ENCODE data around the gene SOX2. TPM values are rescaled to one million over a fixed set of nuclear protein-coding genes. Genes with fewer than 3 reads are reported as not detected.

SOX2 gene
- total RNA-seq, 3 donors from 2014 or later: 0.08 TPM; not detected in 2

DNA sequence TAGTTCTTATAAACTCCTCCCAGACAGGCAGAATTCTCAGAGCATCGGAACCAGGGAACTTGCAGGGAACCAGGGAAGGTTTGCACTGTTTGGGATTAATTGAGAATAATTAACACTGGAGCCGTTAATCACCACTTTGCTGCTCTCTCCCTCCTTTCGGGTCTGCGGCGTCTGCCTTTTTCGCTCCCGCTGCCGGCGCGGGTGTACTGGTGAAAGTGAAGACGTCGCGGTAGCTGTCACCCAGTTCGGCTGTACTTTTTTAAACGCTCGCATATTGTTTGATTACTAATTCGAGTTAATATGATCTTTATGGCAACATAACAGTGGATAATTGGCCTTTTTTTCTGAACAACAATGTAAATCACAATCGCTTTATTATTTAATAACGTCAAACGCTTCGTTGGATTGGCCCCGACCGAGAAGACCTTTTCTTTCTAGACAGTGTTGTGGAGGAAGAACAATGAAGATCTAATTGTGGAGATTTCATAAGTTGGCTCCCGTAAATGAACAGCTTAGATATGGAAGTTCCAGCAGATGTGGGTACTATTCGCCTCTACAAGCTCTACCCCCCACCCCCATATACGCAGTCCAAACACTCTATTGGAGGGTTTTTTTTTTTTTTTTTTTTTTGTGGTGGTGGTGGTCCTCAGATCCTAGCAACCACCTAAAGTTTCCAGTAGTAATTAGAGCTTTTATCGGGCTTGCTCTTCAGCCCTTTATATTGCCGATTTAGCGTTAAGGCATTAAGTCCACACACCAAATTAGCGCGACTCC, 12.7 kb downstream of the SOX2 start:
- H3K27me3 Mint-ChIP-seq (ENCODE audit: low read depth): peaks cover 97% of the 10 kb centered on the region
- DNase-seq (no peak), ATAC-seq (no peak)
- peaks cover 2% of the 10 kb centered on the region for H3K36me3 Mint-ChIP-seq (ENCODE audit: insufficient read depth)
- no peak overlapping the region for H3K4me3 Mint-ChIP-seq
- peaks cover 6% of the 10 kb centered on the region for H3K4me1 Mint-ChIP-seq (ENCODE audit: low read depth)
- H3K9me3 Mint-ChIP-seq: peaks cover 8% of the 10 kb centered on the region

DNA sequence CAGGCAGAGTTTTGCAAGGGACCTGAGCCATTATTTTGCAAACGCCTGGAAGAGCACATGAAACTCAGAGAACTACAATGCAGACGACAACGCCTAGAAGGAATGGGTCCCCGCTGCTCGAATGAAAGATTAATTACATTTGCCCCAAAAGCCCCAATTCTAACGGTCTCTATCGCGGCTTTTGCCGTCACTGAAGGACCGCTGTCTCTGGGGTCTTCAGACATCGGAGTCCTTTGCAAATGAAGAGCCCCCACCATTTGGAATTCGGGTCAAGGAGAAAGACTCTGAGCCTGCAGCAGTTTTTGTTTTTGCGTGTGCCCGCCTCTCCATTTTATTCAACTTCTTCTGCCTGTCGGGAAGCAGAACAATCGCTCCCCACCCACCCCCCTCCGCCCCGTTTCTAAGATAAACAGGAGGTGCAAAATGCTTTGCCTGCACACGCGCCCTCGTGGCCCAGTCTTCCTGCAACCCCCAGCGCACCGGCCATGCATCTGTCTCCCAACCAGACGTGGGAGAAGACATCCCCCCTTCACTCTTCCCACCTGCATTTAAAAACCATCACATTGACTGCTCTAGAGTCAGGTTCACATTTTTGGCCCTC, 13.5 kb downstream of the SOX2 start:
- H3K36me3 Mint-ChIP-seq (ENCODE audit: insufficient read depth): peaks cover 2% of the 10 kb centered on the region
- H3K9me3 Mint-ChIP-seq: peaks cover 8% of the 10 kb centered on the region
- DNase-seq: no peak
- ATAC-seq: no peak
- peaks cover 96% of the 10 kb centered on the region for H3K27me3 Mint-ChIP-seq (ENCODE audit: low read depth)
- H3K4me3 Mint-ChIP-seq: no peak overlapping the region
- H3K4me1 Mint-ChIP-seq (ENCODE audit: low read depth): peaks cover 6% of the 10 kb centered on the region

DNA sequence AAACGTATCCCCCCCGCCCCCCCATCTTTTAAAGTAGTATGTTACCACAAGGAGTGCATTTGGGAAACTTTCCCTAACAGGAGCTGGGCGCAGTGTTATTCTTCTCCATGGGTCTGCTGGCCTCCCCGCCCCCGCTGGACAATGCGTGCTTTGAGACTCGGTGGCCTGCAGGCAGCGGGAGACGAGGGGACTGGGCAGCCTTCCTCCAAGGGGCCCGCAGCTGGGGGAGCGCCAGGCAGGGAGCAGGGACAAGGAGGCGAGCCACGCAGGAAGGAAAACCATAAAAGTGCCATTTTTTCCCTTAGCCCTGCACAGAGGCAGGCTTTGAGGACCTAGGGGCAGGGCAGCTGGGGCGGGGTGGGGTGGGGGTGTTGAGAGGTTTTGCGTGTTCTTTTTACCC, 14.1 kb downstream of the SOX2 start:
- H3K36me3 Mint-ChIP-seq (ENCODE audit: insufficient read depth): peaks cover 2% of the 10 kb centered on the region
- peaks cover 96% of the 10 kb centered on the region for H3K27me3 Mint-ChIP-seq (ENCODE audit: low read depth)
- H3K4me1 Mint-ChIP-seq (ENCODE audit: low read depth): peaks cover 6% of the 10 kb centered on the region
- no peak overlapping the region for H3K4me3 Mint-ChIP-seq
- ATAC-seq: no peak
- H3K9me3 Mint-ChIP-seq: peaks cover 8% of the 10 kb centered on the region
- no peak for DNase-seq

DNA sequence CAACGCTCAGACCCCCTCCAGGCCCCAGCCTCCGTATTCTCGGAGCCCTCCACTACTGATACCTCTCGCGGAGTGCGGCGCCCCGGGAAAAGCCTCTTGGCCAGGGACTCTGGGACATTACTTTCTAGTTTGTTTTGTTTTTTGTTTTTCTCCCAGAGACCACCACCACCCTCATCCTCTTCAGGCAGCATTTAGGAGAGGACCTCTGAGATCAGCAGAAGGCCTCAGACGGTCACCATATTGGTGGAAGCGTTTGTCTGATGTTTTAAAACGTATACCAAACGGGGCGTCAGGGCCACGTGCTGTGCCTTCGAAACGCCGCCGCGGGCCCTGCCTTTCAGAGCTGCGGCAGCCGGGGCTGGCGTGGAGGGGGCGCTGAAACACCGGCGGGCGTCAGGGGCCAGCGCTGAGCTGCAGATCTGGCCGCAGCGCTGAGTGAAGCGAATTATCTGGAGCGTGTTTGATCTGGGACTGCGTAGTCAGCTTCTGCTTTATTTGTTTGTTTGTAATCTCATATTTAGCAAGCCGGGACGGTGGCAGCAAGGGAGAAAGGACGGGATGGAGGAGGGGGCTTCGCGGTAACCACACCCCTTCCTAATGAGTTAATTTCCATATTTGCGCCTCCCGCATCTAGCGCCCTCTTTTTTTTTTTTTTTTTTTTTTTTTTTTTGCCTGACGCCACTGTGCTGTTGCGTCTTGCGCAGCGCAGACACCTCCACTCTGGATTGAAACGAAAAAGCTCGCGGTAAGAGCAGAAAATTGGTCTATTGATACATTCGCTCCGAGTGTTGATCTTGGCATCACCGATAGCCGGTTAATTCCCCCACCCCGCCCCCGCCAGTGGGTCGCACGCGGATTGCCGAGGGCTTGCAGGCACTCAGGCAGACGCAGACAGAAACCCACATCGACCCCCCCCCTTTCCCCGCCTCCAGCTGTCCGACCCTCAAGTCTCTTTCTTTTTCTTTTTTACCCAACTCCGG, 14.9 kb downstream of the SOX2 start:
- H3K4me1 Mint-ChIP-seq (ENCODE audit: low read depth): peaks cover 6% of the 10 kb centered on the region
- H3K9me3 Mint-ChIP-seq: peaks cover 8% of the 10 kb centered on the region
- H3K27me3 Mint-ChIP-seq (ENCODE audit: low read depth): peaks cover 94% of the 10 kb centered on the region
- peaks cover 2% of the 10 kb centered on the region for H3K36me3 Mint-ChIP-seq (ENCODE audit: insufficient read depth)
- H3K4me3 Mint-ChIP-seq: peak overlapping the region; percentile 58
- ATAC-seq (no peak), DNase-seq (no peak)

DNA sequence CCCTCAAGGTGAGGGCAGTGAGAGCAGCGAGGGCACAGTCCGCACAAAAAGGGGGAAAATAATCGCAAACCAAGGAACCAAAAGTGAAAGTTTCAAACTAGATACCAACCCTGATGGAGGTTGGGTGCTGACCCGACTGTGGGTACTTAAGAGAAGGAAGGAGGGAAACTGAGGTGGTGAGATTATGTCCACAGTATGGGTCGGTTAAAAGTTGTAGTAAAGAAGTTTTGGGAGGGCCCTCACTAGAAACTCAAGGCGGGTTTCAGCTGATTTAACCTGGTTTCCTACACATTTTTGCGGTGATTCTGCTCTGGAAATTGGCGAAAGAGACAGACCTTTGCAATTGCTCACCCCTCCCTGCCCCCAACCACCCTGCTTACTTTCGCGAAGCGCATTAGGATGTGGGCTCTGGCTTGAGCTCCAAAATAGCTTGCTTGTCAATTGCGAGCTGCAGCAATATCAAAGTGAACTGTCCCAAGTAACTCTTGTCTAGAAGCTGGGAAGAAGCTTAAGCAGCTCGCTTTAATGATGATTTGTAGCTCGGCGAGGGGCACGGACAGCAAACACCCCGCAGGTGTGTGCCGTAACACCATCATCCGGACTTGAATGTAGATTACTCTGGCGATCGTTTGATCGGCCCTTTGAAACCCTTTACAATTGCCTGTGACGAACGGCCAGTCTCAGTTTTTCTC, 15.8 kb downstream of the SOX2 start:
- Mint-ChIP-seq H3K36me3 (ENCODE audit: insufficient read depth) (peaks cover 2% of the 10 kb centered on the region), H3K4me1 (ENCODE audit: low read depth) (peaks cover 6% of the 10 kb centered on the region), H3K27me3 (ENCODE audit: low read depth) (peaks cover 89% of the 10 kb centered on the region), H3K9me3 (peaks cover 8% of the 10 kb centered on the region), H3K4me3 (peak overlapping the region; percentile 58)
- no peak for DNase-seq
- no peak for ATAC-seq

DNA sequence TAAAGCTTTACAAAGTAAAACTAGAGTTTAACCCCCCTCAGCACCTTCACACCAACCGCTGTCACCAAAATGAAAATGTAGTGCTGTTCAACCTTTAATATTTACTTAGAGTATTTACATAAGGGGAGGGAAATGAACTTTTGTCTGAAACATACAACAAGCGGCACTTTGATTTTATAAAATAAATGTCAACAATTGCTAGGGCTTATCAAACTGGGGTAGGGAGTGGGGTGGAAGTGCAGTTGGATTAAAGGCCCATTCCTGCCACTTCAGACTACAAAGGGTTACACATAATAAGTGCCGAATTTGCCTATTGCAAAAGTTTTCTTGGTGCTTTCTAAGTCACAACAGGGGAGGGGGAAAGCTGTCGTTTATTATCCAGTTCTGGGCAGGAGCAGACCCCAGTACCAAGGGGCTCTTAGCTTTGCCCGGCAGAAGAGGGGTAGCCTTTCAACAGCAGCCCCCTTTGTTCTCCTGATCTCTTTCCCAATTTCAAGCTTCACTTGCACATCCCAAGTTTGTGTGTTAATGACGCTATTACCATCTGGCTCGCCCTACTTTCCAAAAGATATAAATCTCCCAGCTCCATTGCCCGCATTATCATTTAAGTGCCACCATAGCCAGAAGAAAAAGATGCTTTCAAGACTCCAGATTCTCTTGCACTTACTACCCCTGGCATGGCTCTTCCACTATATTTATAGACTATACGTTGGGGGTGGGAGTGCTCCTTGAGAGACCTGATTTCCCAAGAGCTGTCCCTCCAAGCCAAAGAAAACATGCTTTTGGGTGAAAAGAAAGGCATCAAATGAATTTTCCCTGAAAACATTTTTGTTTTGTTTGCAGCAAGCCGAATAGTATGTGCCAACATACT, 17.0 kb downstream of the SOX2 start:
- ATAC-seq (no peak), DNase-seq (no peak)
- Mint-ChIP-seq H3K36me3 (ENCODE audit: insufficient read depth) (peaks cover 2% of the 10 kb centered on the region), H3K27me3 (ENCODE audit: low read depth) (peaks cover 81% of the 10 kb centered on the region), H3K4me1 (ENCODE audit: low read depth) (peaks cover 6% of the 10 kb centered on the region), H3K9me3 (peaks cover 4% of the 10 kb centered on the region), H3K4me3 (no peak overlapping the region)

DNA sequence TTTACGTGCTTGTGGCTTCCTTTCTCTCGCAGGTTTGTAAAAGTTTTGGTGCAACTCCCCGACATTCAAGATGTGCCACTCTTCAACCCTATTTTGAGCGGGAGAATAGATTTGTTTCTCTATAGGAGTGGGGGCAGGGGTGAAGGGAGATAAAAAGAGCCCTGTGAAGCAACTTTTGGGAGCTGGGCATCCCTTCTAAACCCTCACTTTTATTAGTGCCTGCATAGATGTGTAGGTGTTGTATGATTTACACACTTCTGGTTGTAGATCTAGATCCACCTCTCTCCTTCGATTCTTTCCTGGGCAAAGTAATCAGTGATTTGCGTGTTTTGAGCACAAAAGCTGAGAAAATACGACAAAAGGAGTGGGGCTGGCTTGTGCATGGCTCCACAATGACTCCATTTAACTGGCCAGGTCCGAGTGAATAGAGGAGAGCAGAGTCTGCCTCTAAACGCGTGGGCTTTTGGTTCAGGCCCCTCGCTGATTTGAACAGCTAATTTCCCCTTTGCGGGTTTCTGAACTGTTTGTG, 17.7 kb downstream of the SOX2 start:
- Mint-ChIP-seq H3K36me3 (ENCODE audit: insufficient read depth) (peaks cover 2% of the 10 kb centered on the region), H3K4me1 (ENCODE audit: low read depth) (peaks cover 6% of the 10 kb centered on the region), H3K4me3 (no peak overlapping the region), H3K27me3 (ENCODE audit: low read depth) (peaks cover 74% of the 10 kb centered on the region), H3K9me3 (peaks cover 4% of the 10 kb centered on the region)
- ATAC-seq (no peak), DNase-seq (no peak)

DNA sequence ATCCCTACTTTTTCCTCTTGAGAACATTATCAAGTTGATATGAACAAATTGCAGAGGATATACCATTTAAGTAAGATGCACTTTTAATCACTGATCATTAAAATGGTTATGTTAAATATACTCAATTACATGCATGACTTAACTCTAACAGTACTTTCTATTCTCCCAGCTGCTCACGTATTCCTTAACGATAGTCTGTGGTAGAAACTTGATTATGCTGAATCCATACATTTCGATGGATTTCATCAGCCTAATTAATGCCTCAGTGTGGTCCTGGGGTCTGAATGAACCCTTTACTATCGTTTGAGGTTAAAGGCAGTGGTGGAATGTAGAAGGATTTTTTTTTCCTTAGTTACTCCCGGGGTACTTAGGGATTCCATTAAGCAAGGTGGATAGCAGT, 18.6 kb downstream of the SOX2 start:
- no peak for ATAC-seq
- Mint-ChIP-seq H3K27me3 (ENCODE audit: low read depth) (peaks cover 70% of the 10 kb centered on the region), H3K36me3 (ENCODE audit: insufficient read depth) (peaks cover 2% of the 10 kb centered on the region), H3K4me3 (no peak overlapping the region), H3K4me1 (ENCODE audit: low read depth) (peaks cover 6% of the 10 kb centered on the region), H3K9me3 (peaks cover 4% of the 10 kb centered on the region)
- no peak for DNase-seq

DNA sequence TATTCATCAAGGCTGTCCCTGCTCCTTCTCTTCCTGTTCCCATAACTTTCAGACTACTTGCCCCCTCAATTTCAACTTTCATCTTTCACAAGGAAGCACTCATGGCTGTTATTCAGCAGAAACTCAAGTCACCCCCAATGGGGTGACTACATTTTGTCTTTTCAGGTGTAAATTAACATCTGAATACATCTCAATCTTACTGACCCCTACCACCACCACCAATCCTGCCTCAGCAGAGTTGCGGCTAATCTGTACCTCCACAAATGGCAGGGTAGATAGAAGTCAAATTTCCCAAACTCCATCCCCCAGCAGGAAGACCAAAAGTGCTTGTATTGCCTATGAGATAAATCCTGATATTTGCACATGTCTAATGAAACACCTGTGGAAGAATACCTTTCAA, 19.2 kb downstream of the SOX2 start:
- Mint-ChIP-seq H3K4me1 (ENCODE audit: low read depth) (peaks cover 6% of the 10 kb centered on the region), H3K9me3 (peaks cover 4% of the 10 kb centered on the region), H3K27me3 (ENCODE audit: low read depth) (peaks cover 64% of the 10 kb centered on the region), H3K4me3 (no peak overlapping the region), H3K36me3 (ENCODE audit: insufficient read depth) (peaks cover 2% of the 10 kb centered on the region)
- ATAC-seq (no peak), DNase-seq (no peak)

DNA sequence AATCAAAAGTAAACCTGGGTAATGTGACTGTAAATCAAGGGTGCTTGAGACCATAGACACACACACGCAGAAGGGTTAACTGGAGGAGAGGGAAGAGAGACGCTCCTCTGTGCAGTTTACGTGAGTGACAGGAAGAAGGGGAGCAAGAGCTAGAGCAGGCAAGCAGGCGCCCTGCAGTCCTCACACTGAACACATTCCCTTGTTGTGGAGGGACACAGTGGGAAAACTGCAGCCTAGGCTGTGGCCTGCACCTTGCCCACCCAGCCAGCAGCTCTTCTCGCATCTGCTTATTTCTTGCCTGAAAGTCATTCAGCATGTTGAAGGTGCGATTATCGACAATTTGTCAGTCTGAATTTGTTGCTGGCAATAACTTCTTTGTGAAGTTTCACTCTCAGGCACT, 24.2 kb downstream of the SOX2 start:
- DNase-seq (no peak), ATAC-seq (no peak)
- H3K36me3 Mint-ChIP-seq (ENCODE audit: insufficient read depth): no peaks in the 10 kb centered on the region
- H3K4me3 Mint-ChIP-seq: no peak overlapping the region
- no peaks in the 10 kb centered on the region for H3K4me1 Mint-ChIP-seq (ENCODE audit: low read depth)
- no peaks in the 10 kb centered on the region for H3K9me3 Mint-ChIP-seq
- H3K27me3 Mint-ChIP-seq (ENCODE audit: low read depth): peaks cover 21% of the 10 kb centered on the region

DNA sequence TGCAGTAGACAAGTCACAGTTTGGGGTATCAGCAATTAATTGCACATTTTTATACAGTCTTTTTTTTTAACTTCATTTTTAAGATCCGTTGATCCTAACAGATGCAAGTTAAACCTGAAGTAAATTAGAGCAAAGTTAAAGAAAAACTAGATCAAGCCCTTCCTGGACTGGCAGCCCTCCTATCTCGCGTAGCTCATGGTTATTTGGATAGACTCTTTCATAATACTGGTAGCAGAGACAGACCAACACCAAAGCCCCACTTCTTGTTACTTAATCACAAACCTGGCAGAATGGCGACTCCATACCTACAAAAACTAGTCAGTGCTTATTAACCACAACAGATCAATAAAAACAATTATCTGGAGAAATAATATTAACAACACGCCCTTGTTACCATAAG, 26.8 kb downstream of the SOX2 start:
- DNase-seq: no peak
- no peak for ATAC-seq
- Mint-ChIP-seq H3K9me3 (no peaks in the 10 kb centered on the region), H3K4me3 (no peak overlapping the region), H3K27me3 (ENCODE audit: low read depth) (peaks cover 8% of the 10 kb centered on the region), H3K36me3 (ENCODE audit: insufficient read depth) (no peaks in the 10 kb centered on the region), H3K4me1 (ENCODE audit: low read depth) (no peaks in the 10 kb centered on the region)

DNA sequence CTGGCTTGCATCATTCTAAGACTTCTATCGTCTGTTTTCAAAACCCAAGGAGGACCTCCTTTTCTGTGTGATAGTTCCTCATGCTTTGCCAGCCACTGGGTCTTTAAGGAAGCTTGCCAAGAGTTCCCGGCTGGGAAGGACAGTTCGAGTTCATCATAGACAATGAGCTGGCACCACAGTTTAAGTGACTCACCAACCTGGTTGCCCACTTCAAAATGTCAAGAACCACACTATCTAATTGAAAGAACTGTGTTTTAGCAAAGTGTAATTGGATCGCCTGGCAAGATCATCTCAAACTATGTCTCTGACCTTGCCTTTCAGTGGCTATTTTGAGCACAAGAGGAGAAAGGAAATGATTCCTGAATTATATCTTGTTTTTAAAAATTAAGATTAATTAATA, 27.9 kb downstream of the SOX2 start:
- ATAC-seq: no peak
- Mint-ChIP-seq H3K4me1 (ENCODE audit: low read depth) (no peaks in the 10 kb centered on the region), H3K36me3 (ENCODE audit: insufficient read depth) (no peaks in the 10 kb centered on the region), H3K4me3 (no peak overlapping the region), H3K9me3 (no peaks in the 10 kb centered on the region), H3K27me3 (ENCODE audit: low read depth) (peaks cover 5% of the 10 kb centered on the region)
- no peak for DNase-seq

DNA sequence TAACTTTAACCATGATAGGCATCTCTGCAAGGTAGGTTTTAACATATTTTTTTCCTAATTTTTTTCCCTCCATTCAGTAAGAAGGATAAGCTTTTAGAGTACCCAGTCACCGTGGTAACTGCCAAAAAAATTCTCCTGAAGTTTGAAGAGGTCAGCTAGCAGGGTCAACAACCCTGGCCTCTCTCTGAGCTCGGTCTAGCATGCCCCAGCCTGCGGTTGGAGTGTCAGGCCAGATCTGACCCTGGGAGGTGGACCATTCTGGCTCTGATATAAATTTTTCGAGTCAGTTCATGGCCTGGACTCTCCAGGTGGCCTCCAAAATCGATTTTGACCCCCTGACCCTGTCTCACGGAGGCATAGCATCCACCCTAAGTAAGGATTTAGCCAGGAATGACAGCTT, 29.7 kb downstream of the SOX2 start:
- DNase-seq: no peak
- no peak overlapping the region for H3K4me3 Mint-ChIP-seq
- ATAC-seq: no peak
- no peaks in the 10 kb centered on the region for H3K9me3 Mint-ChIP-seq
- H3K4me1 Mint-ChIP-seq (ENCODE audit: low read depth): no peaks in the 10 kb centered on the region
- H3K36me3 Mint-ChIP-seq (ENCODE audit: insufficient read depth): no peaks in the 10 kb centered on the region
- peaks cover 8% of the 10 kb centered on the region for H3K27me3 Mint-ChIP-seq (ENCODE audit: low read depth)

Measured in activated T-cell treated with anti-CD3 and anti-CD28 coated beads, Interleukin-2, amount 50 U/mL, for 4 hours (primary cell).